ENCODE measurements around the gene MRPL51. TPM values are rescaled to one million over a fixed set of nuclear protein-coding genes. Genes with fewer than 3 reads are reported as not detected.

The MRPL51 gene
- total and polyA plus RNA-seq, 2 donors (not counting 3 experiments of a cell fraction or from before 2014, with no cell fraction given) = 147 to 273 TPM

DNA sequence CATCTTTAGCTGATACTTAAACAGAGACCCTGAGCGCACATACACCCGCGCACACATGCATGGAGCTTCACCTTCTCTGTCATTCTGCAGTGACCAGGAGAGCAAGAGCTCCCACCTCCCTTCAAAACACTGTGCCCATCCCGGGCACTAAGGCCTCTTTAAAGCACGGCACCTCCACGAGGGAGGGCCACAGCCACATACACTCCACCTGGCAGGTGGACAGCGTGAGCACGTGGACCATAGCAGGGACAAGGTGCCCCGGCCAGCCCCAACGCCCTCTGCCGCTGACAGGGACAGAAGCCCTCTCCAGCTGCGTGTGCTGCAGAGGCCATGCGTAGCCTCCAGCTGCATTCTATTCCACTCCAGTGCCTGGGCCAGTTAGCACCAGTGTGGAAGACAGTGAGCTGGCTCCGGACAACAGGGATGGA is 46.7 kb upstream of the MRPL51 start:
- Histone ChIP-seq H3K36me3 (ENCODE audit: control insufficient read depth in 2 of 2, extremely low read depth in 1 of 2, insufficient read depth in 2 of 2, low read length in 2 of 2) (peaks cover 20 to 32% of the 10 kb centered on the region in 2 experiments), H3K27ac (ENCODE audit: insufficient read depth, low read depth, low read length) (no peak overlapping the region), H3K4me1 (ENCODE audit: control insufficient read depth, extremely low read depth, insufficient read depth, low read length) (peaks cover 39% of the 10 kb centered on the region), H2AFZ (ENCODE audit: low read depth, low read length) (no peak overlapping the region), H3K9me1 (replicated peaks; ENCODE audit: control insufficient read depth, extremely low read depth, insufficient read depth, low read length) (no peaks in the 10 kb centered on the region), H3K4me3 (replicated peaks in 1 of 3; ENCODE audit: insufficient read depth in 1 of 3, low read depth in 1 of 3, low read length in 3 of 3) (no peak overlapping the region), H4K20me1 (replicated peaks; ENCODE audit: control insufficient read depth, extremely low read depth, insufficient read depth, low read length) (no peaks in the 10 kb centered on the region), H3K27me3 (ENCODE audit: control insufficient read depth in 2 of 2, insufficient read depth in 2 of 2, low read length in 2 of 2) (no peaks in the 10 kb centered on the region), H3K4me2 (ENCODE audit: insufficient read depth, low read length) (no peak overlapping the region), H3K9ac (replicated peaks; ENCODE audit: extremely low read depth, insufficient read depth, low read length) (no peak overlapping the region), H3K9me3 (replicated peaks; ENCODE audit: control insufficient read depth, insufficient read depth, low read length) (no peaks in the 10 kb centered on the region), H3K79me2 (ENCODE audit: control insufficient read depth, insufficient read depth, low read length) (peaks cover 27% of the 10 kb centered on the region)
- ChIA-PET POLR2A (interaction anchor here (0.5 to 1.4 kb wide), 4 partner anchors 13 to 205 kb away, joined by 3 to 6 read pairs (median 4); partner anchors contain the start of gene VAMP1), CTCF (interaction anchor here (1.1 to 7.0 kb wide), 7 partner anchors 11 to 115 kb away, joined by 3 to 145 read pairs (median 5); partner anchors contain the start of genes IFFO1, MRPL51 and VAMP1)
- TSS peak; percentile 53 for BruUV-seq (replicated peaks)
- FAIRE-seq (no peak), DNase-seq (ENCODE audit: low read depth, low spot score) (no peak)
- dilution Hi-C loops (cut with MboI; ENCODE audit: extremely low pct_ligation_motif_present, low sequenced_read_pairs) = no loop called here
- intact Hi-C loops (cut with micrococcal nuclease) = loop anchor here (1.0 kb wide), 1 partner anchor 9 kb away; no protein-coding TSS in a partner anchor
- TF ChIP-seq FOS (IDR thresholded peaks at IDR 0.05; ENCODE audit: borderline replicate concordance, insufficient read depth, low read length) (no peak), MYC (IDR thresholded peaks at IDR 0.05; ENCODE audit: low read depth, low read length) (no peak), GATA2 (IDR thresholded peaks at IDR 0.05; ENCODE audit: insufficient read depth, insufficient read length, low read depth, low read length) (no peak), EZH2 (IDR thresholded peaks at IDR 0.05; ENCODE audit: borderline replicate concordance, low read depth, low read length, severe bottlenecking) (no peak), POLR2A (IDR thresholded peaks at IDR 0.05; ENCODE audit: low read depth, low read length) (no peak), JUN (IDR thresholded peaks at IDR 0.05; ENCODE audit: borderline replicate concordance, insufficient read depth, insufficient read length, low read depth) (no peak), POLR2AphosphoS5 (IDR thresholded peaks at IDR 0.05; ENCODE audit: insufficient read depth, low read depth, low read length) (no peak)
- TF ChIP-seq, protein P1, sequence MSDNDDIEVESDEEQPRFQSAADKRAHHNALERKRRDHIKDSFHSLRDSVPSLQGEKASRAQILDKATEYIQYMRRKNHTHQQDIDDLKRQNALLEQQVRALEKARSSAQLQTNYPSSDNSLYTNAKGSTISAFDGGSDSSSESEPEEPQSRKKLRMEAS (IDR thresholded peaks at IDR 0.05; ENCODE audit: insufficient read depth, insufficient read length) = no peak
- TF ChIP-seq, protein P2, sequence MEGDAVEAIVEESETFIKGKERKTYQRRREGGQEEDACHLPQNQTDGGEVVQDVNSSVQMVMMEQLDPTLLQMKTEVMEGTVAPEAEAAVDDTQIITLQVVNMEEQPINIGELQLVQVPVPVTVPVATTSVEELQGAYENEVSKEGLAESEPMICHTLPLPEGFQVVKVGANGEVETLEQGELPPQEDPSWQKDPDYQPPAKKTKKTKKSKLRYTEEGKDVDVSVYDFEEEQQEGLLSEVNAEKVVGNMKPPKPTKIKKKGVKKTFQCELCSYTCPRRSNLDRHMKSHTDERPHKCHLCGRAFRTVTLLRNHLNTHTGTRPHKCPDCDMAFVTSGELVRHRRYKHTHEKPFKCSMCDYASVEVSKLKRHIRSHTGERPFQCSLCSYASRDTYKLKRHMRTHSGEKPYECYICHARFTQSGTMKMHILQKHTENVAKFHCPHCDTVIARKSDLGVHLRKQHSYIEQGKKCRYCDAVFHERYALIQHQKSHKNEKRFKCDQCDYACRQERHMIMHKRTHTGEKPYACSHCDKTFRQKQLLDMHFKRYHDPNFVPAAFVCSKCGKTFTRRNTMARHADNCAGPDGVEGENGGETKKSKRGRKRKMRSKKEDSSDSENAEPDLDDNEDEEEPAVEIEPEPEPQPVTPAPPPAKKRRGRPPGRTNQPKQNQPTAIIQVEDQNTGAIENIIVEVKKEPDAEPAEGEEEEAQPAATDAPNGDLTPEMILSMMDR (IDR thresholded peaks at IDR 0.05; ENCODE audit: extremely low read depth in 1 of 2, insufficient read depth in 1 of 2, low read depth in 1 of 2, low read length in 2 of 2) = no peak

Measured in endothelial cell of umbilical vein (primary cell).